Lung (tissue), 12 donors: ENCODE measurements around the gene GHRL. TPM values are rescaled to one million over a fixed set of nuclear protein-coding genes. Genes with fewer than 3 reads are reported as not detected.

ENCODE experiments used
- ATAC-seq: fragments of 200-7000 bp; cut with Tn5 transposase; one replicate; pipeline ENCODE4 v1.9.1; 2020; ENCODE audit warnings: moderate number of reproducible peaks; ENCODE audit not compliant: insufficient read depth, low FRiP score
- DNase-seq, 3 donors: peaks; one replicate each; pipeline ENCODE4 v3.0.0-alpha.2; 2013 to 2017
- H3K27ac ChIP-seq, 2 donors: one replicate each; pipeline ENCODE4 v1.5.1; 2013; ENCODE audit warnings: mild to moderate bottlenecking in 2 of 2, moderate library complexity in 2 of 2, control low read depth in 1 of 2, inconsistent platforms in 1 of 2, low read depth in 1 of 2, low read length in 1 of 2
- H3K27me3 ChIP-seq, 3 donors: one replicate each; pipeline ENCODE4 v1.5.1; 2013; ENCODE audit warnings: low read length in 2 of 3; ENCODE audit not compliant: control insufficient read depth in 3 of 3, insufficient read depth in 3 of 3
- H3K36me3 ChIP-seq, 4 donors: one replicate each; pipeline ENCODE4 v1.5.1; 2013; ENCODE audit warnings: low read length in 4 of 4, mild to moderate bottlenecking in 1 of 4, moderate library complexity in 1 of 4; ENCODE audit not compliant: control insufficient read depth in 4 of 4, insufficient read depth in 4 of 4
- H3K4me1 ChIP-seq, 5 donors: one replicate each; pipeline ENCODE4 v1.5.1; 2013; ENCODE audit warnings: low read length in 5 of 5, mild to moderate bottlenecking in 2 of 5, moderate library complexity in 1 of 5; ENCODE audit not compliant: control insufficient read depth in 5 of 5, insufficient read depth in 5 of 5
- H3K4me3 ChIP-seq: one replicate; pipeline ENCODE4 v1.5.1; 2013; ENCODE audit warnings: mild to moderate bottlenecking, control low read depth, moderate library complexity
- H3K9ac ChIP-seq, 2 donors: one replicate each; pipeline ENCODE4 v1.5.1; 2013; ENCODE audit warnings: low read length in 2 of 2, control low read depth in 1 of 2; ENCODE audit not compliant: insufficient read depth in 1 of 2
- H3K9me3 ChIP-seq, 4 donors: one replicate each; pipeline ENCODE4 v1.5.1; 2013; ENCODE audit warnings: low read length in 3 of 4, mild to moderate bottlenecking in 1 of 4, moderate library complexity in 1 of 4; ENCODE audit not compliant: control insufficient read depth in 4 of 4, insufficient read depth in 3 of 4
- CTCF ChIP-seq: IDR thresholded peaks from 2 replicates; pipeline ENCODE4 v1.5.1; 2012; ENCODE audit warnings: mild to moderate bottlenecking; ENCODE audit errors: control extremely low read depth, extremely low read depth
- WGBS, 2 donors: extraction: QIAGEN DNeasy Blood & Tissue Kit; methylation state at CpG; one replicate each; pipeline ENCODE4 v1.1.7; 2013; 5-methylcytosine and 5-hydroxymethylcytosine counted together
- polyA plus RNA-seq, 2 donors: library from polyadenylated mRNA; stranded (reverse); fragments of 200-250 nt; gene quantifications; one replicate each; pipeline ENCODE4 v1.2.1, GENCODE V29; 2013
- total RNA-seq, 2 donors: library from RNA; depleted of rRNA in 1 of 2; stranded (reverse); fragments of >200 nt in 1 of 2; gene quantifications; one replicate each; pipeline ENCODE4 v1.2.1, GENCODE V29; 2014 to 2021
- donor health status: control.
- donor health status: control.
- donor health status: Bipolar disorder and iron deficiency.
- donor health status: healthy.
- donor health status: DM: yes; HTN: yes; CAD: no.

GHRL gene
- total and polyA plus RNA-seq, 4 donors: 5.4 to 28.2 (median 10.7) TPM

- Histone ChIP-seq H3K4me1 (peaks cover 0 to 2% (median 0%) of the 10 kb centered on the region in 5 donors), H3K36me3 (no peaks in the 10 kb centered on the region), H3K27me3 (no peaks in the 10 kb centered on the region), H3K9ac (no peak overlapping the region), H3K4me3 (no peak overlapping the region), H3K9me3 (no peaks in the 10 kb centered on the region), H3K27ac (no peak overlapping the region)
- no peak for DNase-seq
- no peak for ATAC-seq
- 58 to 71% methylated on average over 4 of the region's 4 CpGs for WGBS, 2 donors
- TF ChIP-seq CTCF: no peak
Measured at GRCh38 chr3:10340046-10340445, 47.3 kb upstream of the GHRL start.

- Histone ChIP-seq H3K27ac (no peak overlapping the region), H3K9me3 (no peaks in the 10 kb centered on the region), H3K27me3 (peaks cover 0 to 3% (median 0%) of the 10 kb centered on the region in 3 donors), H3K4me1 (peaks cover 0 to 2% (median 0%) of the 10 kb centered on the region in 5 donors), H3K4me3 (no peak overlapping the region), H3K9ac (no peak overlapping the region), H3K36me3 (no peaks in the 10 kb centered on the region)
- DNase-seq (no peak), ATAC-seq (no peak)
- whole genome bisulfite sequencing, 2 donors: 85 to 89% methylated on average over 8 of the region's 8 CpGs
- no peak for TF ChIP-seq CTCF
Measured at GRCh38 chr3:10339376-10339955, 46.7 kb upstream of the GHRL start.

GRCh38 chr3:10338591-10339353 is 46.0 kb upstream of the GHRL start:
- Histone ChIP-seq H3K27ac (no peak overlapping the region), H3K4me1 (peaks cover 0 to 2% (median 0%) of the 10 kb centered on the region in 5 donors), H3K9me3 (no peaks in the 10 kb centered on the region), H3K36me3 (no peaks in the 10 kb centered on the region), H3K27me3 (peaks cover 0 to 10% (median 0%) of the 10 kb centered on the region in 3 donors), H3K4me3 (no peak overlapping the region), H3K9ac (no peak overlapping the region)
- DNase-seq (no peak), ATAC-seq (no peak)
- 47 to 66% methylated on average over 12 of the region's 12 CpGs for WGBS, 2 donors
- no peak for TF ChIP-seq CTCF
